GM12878 (cell line): ENCODE results near the gene CIAO2B. TPM values are rescaled to one million over a fixed set of nuclear protein-coding genes. Genes with fewer than 3 reads are reported as not detected.

Experiments used
- ATAC-seq: fragments of 200-7000 bp; cut with Tn5 transposase; 3 replicates; pipeline ENCODE4 v1.9.1; 2020; ENCODE audit warnings: mild to moderate bottlenecking, moderate library complexity
- BruUV-seq: library from RNA; stranded (reverse); fragments of 400-500 nt; replicated peaks from 2 replicates; lab custom pipeline; 2021; lab: Mats Ljungman, UMichigan
- CTCF ChIA-PET: fragments of 300-600 bp; sonication (Branson Sonifier 250); formaldehyde crosslinking; extraction: SDS; loops from one replicate; lab custom pipeline; 2021; ENCODE audit warnings: inconsistent platforms; lab: Yijun Ruan, JAX
- POLR2A ChIA-PET: fragments of 350-600 bp; formaldehyde crosslinking; extraction: SDS; loops from one replicate; lab custom pipeline; 2021; ENCODE audit warnings: inconsistent platforms; lab: Charles Lee
- RAD21 ChIA-PET: fragments of 300-600 bp; sonication (Branson Sonifier 250); formaldehyde crosslinking; loops from one replicate; lab custom pipeline; 2023; ENCODE audit warnings: antibody characterized with exemption; ENCODE audit not compliant: unreplicated experiment; lab: Charles Lee
- SMC1A ChIA-PET: fragments of 300-600 bp; sonication (Branson Sonifier 250); formaldehyde crosslinking; loops from one replicate; lab custom pipeline; 2023; ENCODE audit not compliant: unreplicated experiment, uncharacterized antibody; lab: Charles Lee
- DNase-seq: peaks from one replicate; pipeline ENCODE4 v3.0.0-alpha.2; 2011; ENCODE audit warnings: low read depth, low spot score
- FAIRE-seq: peaks from 3 replicates; lab custom pipeline; 2011; peaks lifted over from hg19 to GRCh38; lab: Jason Lieb, UNC
- H2AFZ ChIP-seq: 2 replicates; pipeline ENCODE4 v1.6.0; 2011; ENCODE audit warnings: low read depth, low read length, control low read depth; ENCODE audit not compliant: control insufficient read depth
- H3K27ac ChIP-seq: 2 replicates; pipeline ENCODE4 v1.5.1; 2011; ENCODE audit warnings: control low read depth; ENCODE audit not compliant: control insufficient read depth, insufficient read depth
- H3K27me3 ChIP-seq, 2 experiments: replicated peaks in 1 of 2; 2 replicates each; pipeline versions ENCODE4 v1.6.0 to v1.6.1; 2011; ENCODE audit warnings: low read length in 1 of 2; ENCODE audit not compliant: control insufficient read depth in 2 of 2, insufficient read depth in 2 of 2
- H3K36me3 ChIP-seq, 2 experiments: 2 replicates each; pipeline ENCODE4 v1.5.1; 2011; ENCODE audit warnings: low read length in 1 of 2; ENCODE audit not compliant: control insufficient read depth in 2 of 2, insufficient read depth in 2 of 2
- H3K4me1 ChIP-seq: 2 replicates; pipeline ENCODE4 v1.6.1; 2011; ENCODE audit warnings: mild to moderate bottlenecking, low read length, moderate library complexity, mixed read lengths; ENCODE audit not compliant: control insufficient read depth, insufficient read depth
- H3K4me2 ChIP-seq: 2 replicates; pipeline ENCODE4 v1.6.0; 2011; ENCODE audit warnings: control low read depth; ENCODE audit not compliant: control insufficient read depth, insufficient read depth
- H3K4me3 ChIP-seq: fragments of 200-600 bp; sonication (generic); 2 replicates; pipeline ENCODE4 v1.5.1; 2016
- H3K79me2 ChIP-seq: 2 replicates; pipeline ENCODE4 v1.6.0; 2011; ENCODE audit warnings: low read length; ENCODE audit not compliant: control insufficient read depth, insufficient read depth
- H3K9ac ChIP-seq: 2 replicates; pipeline ENCODE4 v1.8.0; 2011; ENCODE audit warnings: low read length, control low read depth, mixed read lengths; ENCODE audit not compliant: control insufficient read depth, insufficient read depth
- H3K9me3 ChIP-seq: replicated peaks from 3 replicates; pipeline ENCODE4 v1.5.1; 2011; ENCODE audit warnings: mild to moderate bottlenecking, low read length; ENCODE audit not compliant: control insufficient read depth, insufficient read depth
- H4K20me1 ChIP-seq: 2 replicates; pipeline ENCODE4 v1.6.0; 2011; ENCODE audit not compliant: control insufficient read depth, insufficient read depth
- BRCA1 ChIP-seq: IDR thresholded peaks from 2 replicates; pipeline ENCODE4 v1.6.1; 2011; ENCODE audit warnings: low read depth, low read length, improper control_type of control experiment
- CEBPB ChIP-seq, 2 experiments: fragments of 150-350 bp in 1 of 2; IDR thresholded peaks; 2 replicates each; pipeline ENCODE4 v1.6.1; 2012 to 2014; ENCODE audit warnings: low read depth in 2 of 2, low read length in 2 of 2, borderline replicate concordance in 1 of 2, inconsistent platforms in 1 of 2
- CHD4 ChIP-seq: fragments of 200-600 bp; sonication (generic); IDR thresholded peaks from 2 replicates; pipeline ENCODE4 v1.6.1; 2016; ENCODE audit warnings: mild to moderate bottlenecking
- GABPA ChIP-seq: IDR thresholded peaks from 2 replicates; pipeline ENCODE4 v1.6.1; 2014; ENCODE audit warnings: antibody characterized with exemption, low read depth, mild to moderate bottlenecking, inconsistent platforms
- HDAC6 ChIP-seq: fragments of 200-600 bp; sonication (generic); IDR thresholded peaks from one replicate; pipeline ENCODE4 v1.8.0; 2017; ENCODE audit warnings: antibody characterized with exemption; ENCODE audit not compliant: unreplicated experiment
- HDGF ChIP-seq: fragments of 450-650 bp; IDR thresholded peaks from 2 replicates; pipeline ENCODE4 v1.6.1; 2016; ENCODE audit warnings: antibody characterized with exemption
- MYB ChIP-seq: fragments of 150-350 bp; IDR thresholded peaks from 2 replicates; pipeline ENCODE4 v1.6.1; 2014; ENCODE audit warnings: mild to moderate bottlenecking, low read depth, low read length, borderline replicate concordance
- SREBF1 ChIP-seq: IDR thresholded peaks from 2 replicates; pipeline ENCODE4 v1.6.1; 2012; ENCODE audit warnings: mild to moderate bottlenecking, low read length
- SRF ChIP-seq, 2 experiments: IDR thresholded peaks; 2 replicates each; pipeline ENCODE4 v1.6.1; 2011; ENCODE audit warnings: low read depth in 2 of 2, low read length in 2 of 2, mild to moderate bottlenecking in 1 of 2, moderate library complexity in 1 of 2
- ZBTB4 ChIP-seq: fragments of 450-650 bp; formaldehyde crosslinking; IDR thresholded peaks from 2 replicates; pipeline ENCODE4 v1.4.0; 2022; ENCODE audit warnings: mild to moderate bottlenecking, moderate library complexity
- ZNF274 ChIP-seq: IDR thresholded peaks from one replicate; pipeline ENCODE4 v1.8.0; 2011; ENCODE audit not compliant: insufficient read length, insufficient read depth
- WGBS: methylation state at CpG from one replicate; pipeline ENCODE4 v1.1.6; 2016; ENCODE audit warnings: low lambda C conversion rate; ENCODE audit not compliant: insufficient replicate concordance, insufficient coverage; ENCODE audit errors: missing lambda C conversion rate; 5-methylcytosine and 5-hydroxymethylcytosine counted together
- in situ Hi-C: fragments of 300-500 bp; cut with MboI; formaldehyde crosslinking; loops from 9 replicates; pipeline ENCODE4 v1.14.3; 2018; ENCODE audit warnings: mixed read lengths
- intact Hi-C: fragments of 100-400 bp; cut with micrococcal nuclease; formaldehyde crosslinking; loops from one replicate; pipeline ENCODE4 v1.14.2; 2022; ENCODE audit not compliant: unreplicated experiment
- polyA plus RNA-seq, 11 experiments: library from polyadenylated mRNA; depleted of rRNA in 4 of 11; unstranded in 6 of 11; stranded (reverse) in 5 of 11; fragments of >200 nt; fragmentation: Nextera tagmentation in 4 of 11; fragmentation: Illumina TruSeq in 1 of 11; extraction: Ambion mirVana in 4 of 11; extraction: Trizol in 1 of 11; gene quantifications; 1 replicate in 1 of 11; 2 replicates in 10 of 11; pipeline versions ENCODE4 v1.2.1 to v1.2.3, GENCODE V29; 2011 to 2016; ENCODE audit warnings: inconsistent platforms in 2 of 11, missing spikeins in 2 of 11, low read depth in 1 of 11
- total RNA-seq, 4 experiments: library from RNA; depleted of rRNA in 3 of 4; stranded (reverse); fragments of >200 nt in 3 of 4; fragmentation: Illumina TruSeq in 1 of 4; extraction: Trizol in 1 of 4; gene quantifications; 2 replicates each; pipeline versions ENCODE4 v1.2.1 to v1.2.3, GENCODE V29; 2013 to 2021
- TF ChIP-seq, protein P1 (sequence below): IDR thresholded peaks from 2 replicates; pipeline ENCODE4 v1.6.1; 2011; ENCODE audit warnings: mild to moderate bottlenecking, low read depth, low read length, moderate library complexity; ENCODE audit not compliant: insufficient replicate concordance

CIAO2B gene
- total and polyA plus RNA-seq, 10 of the 15 experiments (the other 5 are each of a cell fraction or from before 2014, with no cell fraction given): 76.4 to 241 (median 138) TPM

- Histone ChIP-seq H3K9ac (no peak overlapping the region), H3K27ac (no peak overlapping the region), H3K36me3 (no peaks in the 10 kb centered on the region), H3K9me3 (no peaks in the 10 kb centered on the region), H3K4me2 (no peak overlapping the region), H3K79me2 (no peaks in the 10 kb centered on the region), H2AFZ (no peak overlapping the region), H3K27me3 (no peaks in the 10 kb centered on the region), H4K20me1 (no peaks in the 10 kb centered on the region), H3K4me3 (no peak overlapping the region), H3K4me1 (peaks cover 8% of the 10 kb centered on the region)
- POLR2A ChIA-PET: interaction anchor here (0.6 kb wide), 1 partner anchor 138 kb away, joined by 3 read pairs; no protein-coding TSS in a partner anchor
- BruUV-seq: no TSS peak
- ATAC-seq (no peak), FAIRE-seq (no peak), DNase-seq (no peak)
- intact Hi-C loops (no loop called here), in situ Hi-C loops (no loop called here)
- RAD21 ChIA-PET: interaction anchor here (1.7 kb wide), 1 partner anchor 12 kb away, joined by 5 read pairs; no protein-coding TSS in a partner anchor
- no peak for TF ChIP-seq HDGF
- CTCF ChIA-PET: interaction anchor here (0.7 kb wide), 1 partner anchor 148 kb away, joined by 4 read pairs; no protein-coding TSS in a partner anchor
- WGBS: 57% methylated on average over 6 of the region's 6 CpGs
- SMC1A ChIA-PET: no interaction called here
Observed at GRCh38 chr16:66964049-66964448, 29.8 kb upstream of the CIAO2B start.

GRCh38 chr16:66961914-66962313, 27.7 kb upstream of the CIAO2B start:
- H3K4me2 ChIP-seq: 0 out of 2 replicates have a peak overlapping the region, but pooled peaks have one; percentile 1
- no TSS peak for BruUV-seq
- intact Hi-C loops: no loop called here
- ChIA-PET CTCF (interaction anchor here (1.1 to 1.6 kb wide), 7 partner anchors 9 to 450 kb away, joined by 3 to 7 read pairs (median 3); partner anchors contain the start of gene B3GNT9), POLR2A (no interaction called here), SMC1A (interaction anchor here (1.5 to 1.6 kb wide), 2 partner anchors 9 to 140 kb away, joined by 3 read pairs; no protein-coding TSS in a partner anchor), RAD21 (interaction anchor here (0.6 to 1.2 kb wide), 2 partner anchors 11 to 193 kb away, joined by 3 read pairs; no protein-coding TSS in a partner anchor)
- no peak overlapping the region for H3K9ac ChIP-seq
- WGBS: 19% methylated on average over 5 of the region's 5 CpGs
- no peaks in the 10 kb centered on the region for H3K79me2 ChIP-seq
- H3K4me1 ChIP-seq: peaks cover 11% of the 10 kb centered on the region
- no peaks in the 10 kb centered on the region for H3K27me3 ChIP-seq
- ATAC-seq (peak; percentile 14; the same call in 1 of the 3 replicates), FAIRE-seq (no peak), DNase-seq (no peak)
- H3K4me3 ChIP-seq: no peak overlapping the region; the same call in 1 of the 2 replicates
- H2AFZ ChIP-seq: peak overlapping the region; percentile 69
- H3K27ac ChIP-seq: no peak overlapping the region
- no peaks in the 10 kb centered on the region for H3K36me3 ChIP-seq
- no peaks in the 10 kb centered on the region for H3K9me3 ChIP-seq
- H4K20me1 ChIP-seq: no peaks in the 10 kb centered on the region
- in situ Hi-C loops: no loop called here
- TF ChIP-seq HDAC6 (no peak), GABPA (no peak), CEBPB (IDR thresholded peaks at IDR 0.05; ENCODE audit: borderline replicate concordance in 1 of 2, low read depth in 2 of 2, low read length in 2 of 2) (no peak), CHD4 (no peak), BRCA1 (no peak), SREBF1 (no peak), ZBTB4 (CRISPR knock-in tag) (no peak), SRF (IDR thresholded peaks at IDR 0.05; ENCODE audit: low read depth in 2 of 2, low read length in 2 of 2) (no peak), ZNF274 (no peak), MYB (no peak)
- TF ChIP-seq, protein P1, sequence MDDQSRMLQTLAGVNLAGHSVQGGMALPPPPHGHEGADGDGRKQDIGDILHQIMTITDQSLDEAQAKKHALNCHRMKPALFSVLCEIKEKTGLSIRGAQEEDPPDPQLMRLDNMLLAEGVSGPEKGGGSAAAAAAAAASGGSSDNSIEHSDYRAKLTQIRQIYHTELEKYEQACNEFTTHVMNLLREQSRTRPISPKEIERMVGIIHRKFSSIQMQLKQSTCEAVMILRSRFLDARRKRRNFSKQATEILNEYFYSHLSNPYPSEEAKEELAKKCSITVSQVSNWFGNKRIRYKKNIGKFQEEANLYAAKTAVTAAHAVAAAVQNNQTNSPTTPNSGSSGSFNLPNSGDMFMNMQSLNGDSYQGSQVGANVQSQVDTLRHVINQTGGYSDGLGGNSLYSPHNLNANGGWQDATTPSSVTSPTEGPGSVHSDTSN: no peak
